ENCODE data around the gene DPM1.

GRCh38 chr20:51005214-51005613 lies 46.9 kb upstream of the DPM1 start:
- TF ChIP-seq CTCF (IDR thresholded peaks at IDR 0.05) (no peak), POLR2AphosphoS5 (IDR thresholded peaks at IDR 0.05) (no peak), POLR2A (IDR thresholded peaks at IDR 0.05) (no peak)
